Mesothelial cell of epicardium (in vitro differentiated cells): ENCODE data around the gene RASGRP4. TPM values are rescaled to one million over a fixed set of nuclear protein-coding genes. Genes with fewer than 3 reads are reported as not detected.
A peak's percentile ranks its signal among the peaks of the same experiment; 100 is the strongest.

Experiments used
- DNase-seq, 2 experiments: peaks; one replicate each; pipeline ENCODE4 v3.0.0; 2021; ENCODE audit warnings: low spot score in 2 of 2; ENCODE audit not compliant: unreplicated experiment in 2 of 2
- H3K27ac Mint-ChIP-seq: 2 replicates; pipeline ENCODE4 v1.8.0; 2021; ENCODE audit warnings: mixed read lengths
- H3K27me3 Mint-ChIP-seq: 2 replicates; pipeline ENCODE4 v1.8.0; 2021; ENCODE audit warnings: low read depth, mixed read lengths
- H3K36me3 Mint-ChIP-seq: 2 replicates; pipeline ENCODE4 v1.8.0; 2021; ENCODE audit warnings: mixed read lengths
- H3K4me1 Mint-ChIP-seq: 2 replicates; pipeline ENCODE4 v1.8.0; 2021; ENCODE audit warnings: mixed read lengths
- H3K4me3 Mint-ChIP-seq: 2 replicates; pipeline ENCODE4 v1.8.0; 2021; ENCODE audit warnings: mild to moderate bottlenecking, moderate library complexity, mixed read lengths
- H3K9me3 Mint-ChIP-seq: 2 replicates; pipeline ENCODE4 v1.8.0; 2021; ENCODE audit warnings: mixed read lengths
- CTCF ChIP-seq: fragments of 200-600 bp; sonication (generic); IDR thresholded peaks from one replicate; pipeline ENCODE4 v1.5.0; 2021; ENCODE audit warnings: antibody characterized with exemption; ENCODE audit not compliant: unreplicated experiment
- total RNA-seq: library from RNA; stranded (reverse); gene quantifications from 3 replicates; pipeline ENCODE4 v1.2.1, GENCODE V29; 2021

Gene RASGRP4
- total RNA-seq, 1 donor from 2014 or later: 1.2 TPM

- Mint-ChIP-seq H3K9me3 (no peaks in the 10 kb centered on the region), H3K36me3 (no peaks in the 10 kb centered on the region), H3K27ac (peak overlapping the region; percentile 66), H3K27me3 (peaks cover 56% of the 10 kb centered on the region), H3K4me1 (no peaks in the 10 kb centered on the region), H3K4me3 (peak overlapping the region; percentile 86)
- TF ChIP-seq CTCF: no peak
- peak; percentile 53 to 79 for DNase-seq
Observed at GRCh38 chr19:38362076-38362945, 63.7 kb downstream of the RASGRP4 start.

- peak overlapping the region; percentile 66 for H3K27ac Mint-ChIP-seq
Observed at GRCh38 chr19:38361633-38362075, 64.4 kb downstream of the RASGRP4 start.

GRCh38 chr19:38360839-38361631 is 65.0 kb downstream of the RASGRP4 start:
- no peak for TF ChIP-seq CTCF
- Mint-ChIP-seq H3K4me3 (peak overlapping the region; percentile 86), H3K9me3 (no peaks in the 10 kb centered on the region), H3K27ac (no peak overlapping the region), H3K36me3 (no peaks in the 10 kb centered on the region), H3K27me3 (peaks cover 64% of the 10 kb centered on the region), H3K4me1 (no peaks in the 10 kb centered on the region)
- no peak for DNase-seq

More at GRCh38 chr19:38361633-38362075, 64.4 kb downstream of the RASGRP4 start:
- Mint-ChIP-seq H3K36me3 (no peaks in the 10 kb centered on the region), H3K9me3 (no peaks in the 10 kb centered on the region), H3K27me3 (peaks cover 62% of the 10 kb centered on the region), H3K4me1 (no peaks in the 10 kb centered on the region), H3K4me3 (peak overlapping the region; percentile 86)
- TF ChIP-seq CTCF: no peak
- peak in 1 of 2 experiments; percentile 68 for DNase-seq

- peaks cover 66% of the 10 kb centered on the region for H3K27me3 Mint-ChIP-seq
- no peaks in the 10 kb centered on the region for H3K36me3 Mint-ChIP-seq
- H3K9me3 Mint-ChIP-seq: no peaks in the 10 kb centered on the region
- no peak for DNase-seq
- no peak for TF ChIP-seq CTCF
- H3K4me3 Mint-ChIP-seq: peak overlapping the region; percentile 86
- no peak overlapping the region for H3K27ac Mint-ChIP-seq
- no peaks in the 10 kb centered on the region for H3K4me1 Mint-ChIP-seq
Observed at GRCh38 chr19:38360351-38360750, 65.7 kb downstream of the RASGRP4 start.

- no peak overlapping the region for H3K4me3 Mint-ChIP-seq
Observed at GRCh38 chr19:38359242-38360021, 66.6 kb downstream of the RASGRP4 start.

More at GRCh38 chr19:38359242-38360021, 66.6 kb downstream of the RASGRP4 start:
- H3K27me3 Mint-ChIP-seq: peaks cover 66% of the 10 kb centered on the region
- H3K9me3 Mint-ChIP-seq: no peaks in the 10 kb centered on the region
- H3K4me1 Mint-ChIP-seq: no peaks in the 10 kb centered on the region
- DNase-seq: no peak
- H3K36me3 Mint-ChIP-seq: no peaks in the 10 kb centered on the region
- no peak overlapping the region for H3K27ac Mint-ChIP-seq
- TF ChIP-seq CTCF: no peak
